D721Med (cell line): ENCODE results near the gene CALHM4.
"Not testable (repeated sequence)": the region's sequence is repeated elsewhere in the genome, so short reads cannot be mapped to it uniquely, and the experiment has no call there.

Source experiments
- DNase-seq: peaks from one replicate; pipeline ENCODE4 v3.0.0; 2011; ENCODE audit warnings: low spot score; ENCODE audit not compliant: insufficient read length
- FAIRE-seq: peaks from 2 replicates; lab custom pipeline; 2011; peaks lifted over from hg19 to GRCh38; lab: Jason Lieb, UNC
- TF ChIP-seq, protein P1 (sequence below): IDR thresholded peaks from 2 replicates; pipeline ENCODE4 v1.5.1; 2012; ENCODE audit warnings: mild to moderate bottlenecking, control low read depth; ENCODE audit not compliant: insufficient read depth; ENCODE audit errors: missing control alignments

Gene CALHM4

GRCh38 chr6:116586738-116587137 lies 33.2 kb downstream of the CALHM4 start:
- no peak for DNase-seq
- TF ChIP-seq, protein P1, sequence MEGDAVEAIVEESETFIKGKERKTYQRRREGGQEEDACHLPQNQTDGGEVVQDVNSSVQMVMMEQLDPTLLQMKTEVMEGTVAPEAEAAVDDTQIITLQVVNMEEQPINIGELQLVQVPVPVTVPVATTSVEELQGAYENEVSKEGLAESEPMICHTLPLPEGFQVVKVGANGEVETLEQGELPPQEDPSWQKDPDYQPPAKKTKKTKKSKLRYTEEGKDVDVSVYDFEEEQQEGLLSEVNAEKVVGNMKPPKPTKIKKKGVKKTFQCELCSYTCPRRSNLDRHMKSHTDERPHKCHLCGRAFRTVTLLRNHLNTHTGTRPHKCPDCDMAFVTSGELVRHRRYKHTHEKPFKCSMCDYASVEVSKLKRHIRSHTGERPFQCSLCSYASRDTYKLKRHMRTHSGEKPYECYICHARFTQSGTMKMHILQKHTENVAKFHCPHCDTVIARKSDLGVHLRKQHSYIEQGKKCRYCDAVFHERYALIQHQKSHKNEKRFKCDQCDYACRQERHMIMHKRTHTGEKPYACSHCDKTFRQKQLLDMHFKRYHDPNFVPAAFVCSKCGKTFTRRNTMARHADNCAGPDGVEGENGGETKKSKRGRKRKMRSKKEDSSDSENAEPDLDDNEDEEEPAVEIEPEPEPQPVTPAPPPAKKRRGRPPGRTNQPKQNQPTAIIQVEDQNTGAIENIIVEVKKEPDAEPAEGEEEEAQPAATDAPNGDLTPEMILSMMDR = no peak

GRCh38 chr6:116595247-116595646 lies 41.7 kb downstream of the CALHM4 start:
- no peak for DNase-seq
- TF ChIP-seq, protein P1 = no peak
- FAIRE-seq = no peak

More at GRCh38 chr6:116586738-116587137, 33.2 kb downstream of the CALHM4 start:
- no peak for FAIRE-seq

DNA sequence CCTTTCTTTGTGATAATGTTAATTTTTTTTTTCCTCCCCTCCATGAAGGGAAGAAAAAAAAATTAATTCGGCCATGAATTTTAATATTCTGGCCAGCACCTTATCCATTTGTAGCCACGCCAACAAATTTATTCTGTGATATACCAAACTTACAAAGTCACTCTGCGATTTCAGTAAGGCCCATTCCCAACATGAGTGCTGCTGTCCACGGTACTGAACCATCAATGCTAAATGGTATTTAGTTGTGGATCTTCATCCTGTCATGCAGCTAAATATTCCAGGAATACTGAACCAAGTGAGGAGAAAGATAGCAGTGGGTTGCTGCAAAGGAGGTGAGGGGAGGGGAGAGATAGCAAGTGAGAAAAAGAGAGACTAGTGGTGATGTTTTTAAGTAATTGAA lies 43.3 kb downstream of the CALHM4 start:
- FAIRE-seq (no peak), DNase-seq (no peak)
- TF ChIP-seq, protein P1 = no peak

GRCh38 chr6:116603916-116604315 lies 50.4 kb downstream of the CALHM4 start:
- FAIRE-seq, DNase-seq: not testable (repeated sequence)

DNA sequence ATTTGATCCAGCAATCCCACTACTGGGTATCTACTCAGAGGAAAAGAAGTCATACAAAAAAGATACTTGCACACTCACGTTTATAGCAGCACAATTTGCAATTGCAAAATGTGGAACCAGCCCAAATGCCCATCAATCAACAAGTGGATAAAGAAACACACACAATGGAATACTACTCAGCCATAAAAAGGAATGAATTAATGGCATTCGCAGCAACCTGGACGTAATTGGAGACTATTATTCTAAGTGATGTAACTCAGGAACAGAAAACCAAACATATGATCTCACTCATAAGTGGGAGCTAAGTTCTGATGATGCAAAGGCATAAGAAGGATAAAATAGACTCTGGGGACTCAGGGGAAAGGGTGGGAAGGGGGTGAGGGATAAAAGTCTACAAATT lies 51.3 kb downstream of the CALHM4 start:
- DNase-seq, FAIRE-seq: not testable (repeated sequence)

- DNase-seq (no peak), FAIRE-seq (no peak)
- TF ChIP-seq, protein P1 = no peak
These were observed 52.4 kb downstream of the CALHM4 start for GRCh38 chr6:116605935-116606334.
